BJ (cell line): ENCODE measurements around the gene ADGRF3. TPM values are rescaled to one million over a fixed set of nuclear protein-coding genes. Genes with fewer than 3 reads are reported as not detected.
"Not testable (repeated sequence)": the region's sequence is repeated elsewhere in the genome, so short reads cannot be mapped to it uniquely, and the experiment has no call there.

Source experiments
- CTCF ChIA-PET: fragments of 350-600 bp; formaldehyde crosslinking; extraction: SDS; loops from one replicate; lab custom pipeline; 2021; ENCODE audit warnings: antibody characterized with exemption, inconsistent platforms; lab: Yijun Ruan, JAX
- POLR2A ChIA-PET: fragments of 300-600 bp; sonication (Branson Sonifier 250); formaldehyde crosslinking; extraction: SDS; loops from one replicate; lab custom pipeline; 2021; ENCODE audit warnings: antibody characterized with exemption; lab: Charles Lee
- DNase-seq: peaks from one replicate; pipeline ENCODE4 v3.0.0-alpha.2; 2011; ENCODE audit warnings: low read depth
- H3K27me3 ChIP-seq: 2 replicates; pipeline ENCODE4 v1.6.0; 2011; ENCODE audit warnings: low read length; ENCODE audit not compliant: control insufficient read depth, insufficient read depth
- H3K36me3 ChIP-seq: 2 replicates; pipeline ENCODE4 v1.5.1; 2011; ENCODE audit warnings: low read length; ENCODE audit not compliant: control insufficient read depth, insufficient read depth
- H3K4me3 ChIP-seq: 2 replicates; pipeline ENCODE4 v1.5.1; 2011; ENCODE audit warnings: low read depth, mild to moderate bottlenecking, control low read depth, low read length
- CTCF ChIP-seq: IDR thresholded peaks from 2 replicates; pipeline ENCODE4 v1.5.1; 2011; ENCODE audit warnings: low read depth, mild to moderate bottlenecking, control low read depth, inconsistent platforms, low read length, moderate library complexity; ENCODE audit not compliant: insufficient read depth
- polyA plus RNA-seq: library from polyadenylated mRNA; depleted of rRNA; stranded (reverse); fragments of >200 nt; gene quantifications from 2 replicates; pipeline ENCODE4 v1.2.3, GENCODE V29; 2011

The ADGRF3 gene
- polyA plus RNA-seq, 1 experiment = 0.12 TPM

- ChIA-PET POLR2A (no interaction called here), CTCF (interaction anchor here (1.0 to 1.1 kb wide), 2 partner anchors 9 to 22 kb away, joined by 4 read pairs; no protein-coding TSS in a partner anchor)
- no peak for TF ChIP-seq CTCF
- no peak for DNase-seq
- no peaks in the 10 kb centered on the region; the same call in 1 of the 2 replicates for H3K36me3 ChIP-seq
- H3K27me3 ChIP-seq = no peaks in the 10 kb centered on the region
- no peak overlapping the region for H3K4me3 ChIP-seq
These were observed 38.0 kb upstream of the ADGRF3 start for GRCh38 chr2:26384597-26384996.

GRCh38 chr2:26384183-26384582 lies 37.6 kb upstream of the ADGRF3 start:
- Histone ChIP-seq H3K27me3 (no peaks in the 10 kb centered on the region), H3K4me3 (no peak overlapping the region), H3K36me3 (no peaks in the 10 kb centered on the region; the same call in 1 of the 2 replicates)
- DNase-seq = no peak
- TF ChIP-seq CTCF = no peak
- CTCF ChIA-PET = interaction anchor here (1.1 kb wide), 1 partner anchor 21 kb away, joined by 4 read pairs; no protein-coding TSS in a partner anchor
- POLR2A ChIA-PET = no interaction called here

GRCh38 chr2:26382564-26382963 lies 36.0 kb upstream of the ADGRF3 start:
- ChIA-PET CTCF (interaction anchor here (1.2 kb wide), 1 partner anchor 27 kb away, joined by 3 read pairs; no protein-coding TSS in a partner anchor), POLR2A (no interaction called here)
- no peak for DNase-seq
- H3K36me3 ChIP-seq = peaks cover 1% of the 10 kb centered on the region; the same call in 1 of the 2 replicates
- H3K4me3 ChIP-seq = no peak overlapping the region
- no peaks in the 10 kb centered on the region for H3K27me3 ChIP-seq
- TF ChIP-seq CTCF = no peak

DNA sequence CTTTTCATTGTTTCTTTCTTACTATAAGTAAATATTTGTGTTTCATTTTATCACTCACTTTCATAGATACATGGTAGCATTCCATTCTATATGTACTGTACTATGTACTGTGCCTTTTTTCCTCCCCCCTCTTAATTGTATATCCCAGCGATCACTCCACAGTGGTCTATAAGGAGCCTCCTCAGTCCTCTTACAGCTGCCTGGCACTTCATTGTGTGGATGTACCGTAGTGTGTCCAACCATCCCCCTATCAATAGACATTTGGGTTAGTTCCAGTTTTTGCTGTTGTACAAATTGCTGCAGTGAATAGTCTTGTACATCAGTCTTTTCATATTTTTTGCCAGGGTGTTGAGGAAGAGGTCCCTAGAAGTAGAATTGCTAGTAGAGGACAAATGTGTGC lies 33.7 kb upstream of the ADGRF3 start:
- CTCF ChIA-PET = no interaction called here
- DNase-seq = no peak
- peaks cover 1% of the 10 kb centered on the region; the same call in 1 of the 2 replicates for H3K36me3 ChIP-seq
- TF ChIP-seq CTCF = no peak
- no peaks in the 10 kb centered on the region for H3K27me3 ChIP-seq
- H3K4me3 ChIP-seq = no peak overlapping the region
- POLR2A ChIA-PET = no interaction called here

DNA sequence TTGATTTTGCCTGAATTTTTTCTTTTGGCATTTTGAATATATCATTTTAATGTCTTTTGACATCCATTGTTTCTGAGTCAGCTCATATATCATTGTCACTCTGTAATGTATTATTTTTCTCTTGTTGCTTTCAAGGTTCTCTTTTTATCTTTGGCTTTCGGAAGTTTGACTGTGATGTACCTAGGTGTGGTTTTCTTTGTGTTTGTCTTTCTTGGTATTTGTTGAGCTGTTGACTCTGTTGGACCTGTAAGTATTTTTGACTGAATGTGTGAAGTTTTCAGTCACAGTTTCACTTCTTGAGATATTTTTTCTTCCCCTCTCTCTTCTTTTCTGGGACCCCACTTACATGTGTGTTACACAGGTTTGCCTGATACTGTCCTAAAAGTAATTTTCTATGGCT lies 30.2 kb upstream of the ADGRF3 start:
- CTCF ChIA-PET = interaction anchor here (0.9 kb wide), 1 partner anchor 31 kb away, joined by 3 read pairs; the partner anchor contains the start of gene SELENOI
- POLR2A ChIA-PET = no interaction called here
- H3K27me3 ChIP-seq = no peaks in the 10 kb centered on the region
- no peak for TF ChIP-seq CTCF
- peaks cover 1% of the 10 kb centered on the region; the same call in 1 of the 2 replicates for H3K36me3 ChIP-seq
- no peak for DNase-seq
- H3K4me3 ChIP-seq = no peak overlapping the region

- POLR2A ChIA-PET, DNase-seq, H3K36me3 ChIP-seq, H3K4me3 ChIP-seq, H3K27me3 ChIP-seq, CTCF ChIA-PET: not testable (repeated sequence)
These were observed 24.3 kb upstream of the ADGRF3 start for GRCh38 chr2:26370909-26371308.

GRCh38 chr2:26369664-26370063 lies 23.1 kb upstream of the ADGRF3 start:
- H3K27me3 ChIP-seq, CTCF ChIA-PET: not testable (repeated sequence)

More at GRCh38 chr2:26369664-26370063, 23.1 kb upstream of the ADGRF3 start:
- DNase-seq, POLR2A ChIA-PET, H3K36me3 ChIP-seq, H3K4me3 ChIP-seq: not testable (repeated sequence)
